ENCODE results near the gene OR4X1.
"Not testable (repeated sequence)": the region's sequence is repeated elsewhere in the genome, so short reads cannot be mapped to it uniquely, and the experiment has no call there.

OR4X1 gene

GRCh38 chr11:48307760-48308386, 44.2 kb downstream of the OR4X1 start:
- DNase-seq (ENCODE audit: insufficient read length), result peak; percentile 27
- peak; percentile 91 for FAIRE-seq
- TF ChIP-seq POLR2A (IDR thresholded peaks at IDR 0.05; ENCODE audit: low read depth, low read length), result no peak
- TF ChIP-seq TAF1 (IDR thresholded peaks at IDR 0.05; ENCODE audit: borderline replicate concordance, low read depth, low read length), result no peak
- TF ChIP-seq POLR2AphosphoS5 (IDR thresholded peaks at IDR 0.05; ENCODE audit: low read depth, low read length), result no peak

GRCh38 chr11:48313590-48313989, 49.9 kb downstream of the OR4X1 start:
- not testable (repeated sequence) for DNase-seq (ENCODE audit: insufficient read length); FAIRE-seq
